ENCODE results near the gene EXD3.

DNA sequence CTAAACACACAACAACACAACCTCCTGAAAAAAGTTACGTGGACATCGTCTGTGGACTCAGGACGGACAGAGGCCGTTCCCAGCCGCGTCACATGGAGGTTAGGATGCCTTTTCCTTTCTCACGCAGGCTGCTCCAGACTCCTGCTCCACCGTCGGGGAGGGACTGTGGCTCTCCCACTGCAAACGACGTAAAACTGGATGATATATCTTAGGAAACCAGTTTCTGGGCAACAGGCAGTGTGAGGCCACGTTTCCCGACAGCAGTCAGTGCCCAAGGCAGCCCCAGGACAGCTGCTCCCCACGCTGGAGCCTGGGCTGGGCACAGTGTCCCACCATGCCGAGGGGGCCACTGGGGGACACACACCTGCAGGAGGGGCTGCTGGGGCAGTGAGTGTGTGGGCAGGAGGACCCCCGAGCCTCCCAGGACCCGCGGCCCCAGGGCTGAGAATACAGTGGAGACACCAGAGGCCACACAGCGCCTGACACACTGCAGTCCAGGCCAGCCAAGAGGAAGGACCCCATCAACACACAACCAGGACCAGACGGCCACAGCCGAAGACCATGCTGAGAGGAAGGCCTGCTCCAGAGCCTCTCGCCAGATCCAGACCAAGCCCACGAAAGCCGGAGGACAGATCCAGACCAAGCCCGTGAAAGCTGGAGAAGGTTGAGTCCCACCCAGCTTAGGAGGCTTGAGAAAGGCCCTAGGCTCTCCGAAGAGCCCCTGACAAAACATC lies 26.2 kb downstream of the EXD3 start:
- no peak for TF ChIP-seq POLR2A (IDR thresholded peaks at IDR 0.05)
- TF ChIP-seq, protein P1, sequence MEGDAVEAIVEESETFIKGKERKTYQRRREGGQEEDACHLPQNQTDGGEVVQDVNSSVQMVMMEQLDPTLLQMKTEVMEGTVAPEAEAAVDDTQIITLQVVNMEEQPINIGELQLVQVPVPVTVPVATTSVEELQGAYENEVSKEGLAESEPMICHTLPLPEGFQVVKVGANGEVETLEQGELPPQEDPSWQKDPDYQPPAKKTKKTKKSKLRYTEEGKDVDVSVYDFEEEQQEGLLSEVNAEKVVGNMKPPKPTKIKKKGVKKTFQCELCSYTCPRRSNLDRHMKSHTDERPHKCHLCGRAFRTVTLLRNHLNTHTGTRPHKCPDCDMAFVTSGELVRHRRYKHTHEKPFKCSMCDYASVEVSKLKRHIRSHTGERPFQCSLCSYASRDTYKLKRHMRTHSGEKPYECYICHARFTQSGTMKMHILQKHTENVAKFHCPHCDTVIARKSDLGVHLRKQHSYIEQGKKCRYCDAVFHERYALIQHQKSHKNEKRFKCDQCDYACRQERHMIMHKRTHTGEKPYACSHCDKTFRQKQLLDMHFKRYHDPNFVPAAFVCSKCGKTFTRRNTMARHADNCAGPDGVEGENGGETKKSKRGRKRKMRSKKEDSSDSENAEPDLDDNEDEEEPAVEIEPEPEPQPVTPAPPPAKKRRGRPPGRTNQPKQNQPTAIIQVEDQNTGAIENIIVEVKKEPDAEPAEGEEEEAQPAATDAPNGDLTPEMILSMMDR (IDR thresholded peaks at IDR 0.05) = no peak
